Astrocyte (in vitro differentiated cells and primary cell): ENCODE results near the gene KRTAP3-3.

ENCODE experiments used
- EZH2 ChIP-seq: IDR thresholded peaks from 2 replicates; pipeline ENCODE4 v1.6.1; 2012; ENCODE audit warnings: mild to moderate bottlenecking, low read length, inconsistent platforms; ENCODE audit not compliant: insufficient read depth
- TF ChIP-seq, protein P1 (sequence below): IDR thresholded peaks from 2 replicates; pipeline ENCODE4 v1.5.1; 2011; ENCODE audit warnings: low read depth, mild to moderate bottlenecking, inconsistent platforms, low read length, moderate library complexity; ENCODE audit not compliant: insufficient read depth

DNA sequence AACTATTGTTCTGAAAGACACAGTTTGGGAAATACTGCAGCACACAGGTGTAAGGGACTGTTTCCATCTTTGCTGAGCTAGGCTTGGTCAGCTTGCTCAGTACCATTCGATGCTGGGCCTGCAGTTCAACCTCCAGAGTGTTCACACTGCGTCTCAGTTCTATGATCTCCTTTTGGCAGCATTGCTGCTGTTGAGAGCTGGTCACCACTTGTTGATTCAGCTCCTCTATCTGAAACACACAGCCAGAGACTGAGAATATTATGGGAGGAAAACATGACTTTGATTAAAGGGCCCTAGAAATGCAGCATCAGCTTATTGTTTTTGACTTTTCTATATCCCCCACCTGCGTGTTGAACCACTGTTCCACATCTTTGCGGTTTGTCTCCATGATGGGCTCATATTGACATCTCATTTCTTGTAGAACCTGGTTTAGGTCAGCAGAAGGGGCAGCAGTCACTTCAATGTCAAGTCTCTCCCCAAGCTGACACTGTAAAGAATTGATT is 31.9 kb downstream of the KRTAP3-3 start:
- TF ChIP-seq, protein P1, sequence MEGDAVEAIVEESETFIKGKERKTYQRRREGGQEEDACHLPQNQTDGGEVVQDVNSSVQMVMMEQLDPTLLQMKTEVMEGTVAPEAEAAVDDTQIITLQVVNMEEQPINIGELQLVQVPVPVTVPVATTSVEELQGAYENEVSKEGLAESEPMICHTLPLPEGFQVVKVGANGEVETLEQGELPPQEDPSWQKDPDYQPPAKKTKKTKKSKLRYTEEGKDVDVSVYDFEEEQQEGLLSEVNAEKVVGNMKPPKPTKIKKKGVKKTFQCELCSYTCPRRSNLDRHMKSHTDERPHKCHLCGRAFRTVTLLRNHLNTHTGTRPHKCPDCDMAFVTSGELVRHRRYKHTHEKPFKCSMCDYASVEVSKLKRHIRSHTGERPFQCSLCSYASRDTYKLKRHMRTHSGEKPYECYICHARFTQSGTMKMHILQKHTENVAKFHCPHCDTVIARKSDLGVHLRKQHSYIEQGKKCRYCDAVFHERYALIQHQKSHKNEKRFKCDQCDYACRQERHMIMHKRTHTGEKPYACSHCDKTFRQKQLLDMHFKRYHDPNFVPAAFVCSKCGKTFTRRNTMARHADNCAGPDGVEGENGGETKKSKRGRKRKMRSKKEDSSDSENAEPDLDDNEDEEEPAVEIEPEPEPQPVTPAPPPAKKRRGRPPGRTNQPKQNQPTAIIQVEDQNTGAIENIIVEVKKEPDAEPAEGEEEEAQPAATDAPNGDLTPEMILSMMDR, result no peak
- TF ChIP-seq EZH2, result no peak
